ENCODE results near the gene CLCN2.

- TF ChIP-seq CTCF (IDR thresholded peaks at IDR 0.05; ENCODE audit: low read length) = no peak
- TF ChIP-seq EZH2 (optimal IDR thresholded peaks at IDR 0.05; ENCODE audit: low read depth, low read length) = no peak
Measured at GRCh38 chr3:184358124-184358767, 3.2 kb downstream of the CLCN2 start.
